Mesenchymal stem cell (in vitro differentiated cells and primary cell): ENCODE results near the gene SIRPB2.

Experiments used
- DNase-seq: peaks from one replicate; pipeline ENCODE4 v3.0.0-alpha.2; 2013
- H2AFZ ChIP-seq: one replicate; pipeline ENCODE4 v1.6.1; 2013; ENCODE audit warnings: low read depth, mild to moderate bottlenecking, control low read depth, inconsistent platforms, low read length, moderate library complexity
- H2AK5ac ChIP-seq: 2 replicates; pipeline ENCODE4 v1.6.1; 2013; ENCODE audit warnings: low read length, moderate library complexity, mild to moderate bottlenecking, inconsistent platforms; ENCODE audit not compliant: severe bottlenecking
- H2BK120ac ChIP-seq: one replicate; pipeline ENCODE4 v1.6.1; 2013; ENCODE audit warnings: low read depth, mild to moderate bottlenecking, inconsistent platforms, low read length, moderate library complexity
- H2BK12ac ChIP-seq, 2 experiments: one replicate each; pipeline ENCODE4 v1.6.1; 2013; ENCODE audit warnings: inconsistent platforms in 2 of 2, low read length in 2 of 2, mild to moderate bottlenecking in 2 of 2, moderate library complexity in 2 of 2, control low read depth in 1 of 2
- H2BK15ac ChIP-seq: one replicate; pipeline ENCODE4 v1.6.1; 2013; ENCODE audit warnings: mild to moderate bottlenecking, low read depth, inconsistent platforms; ENCODE audit not compliant: poor library complexity, severe bottlenecking
- H2BK5ac ChIP-seq: 2 replicates; pipeline ENCODE4 v1.6.1; 2013; ENCODE audit warnings: low read depth, mild to moderate bottlenecking, low read length, control low read depth, inconsistent platforms; ENCODE audit not compliant: poor library complexity, severe bottlenecking
- H3K14ac ChIP-seq, 2 experiments: one replicate each; pipeline ENCODE4 v1.6.1; 2013; ENCODE audit warnings: inconsistent platforms in 2 of 2, low read length in 2 of 2, control low read depth in 1 of 2, mild to moderate bottlenecking in 1 of 2, moderate library complexity in 1 of 2
- H3K18ac ChIP-seq, 2 experiments: one replicate each; pipeline ENCODE4 v1.6.1; 2013; ENCODE audit warnings: inconsistent platforms in 2 of 2, low read length in 2 of 2, control low read depth in 1 of 2, low read depth in 1 of 2, mild to moderate bottlenecking in 1 of 2
- H3K23ac ChIP-seq, 2 experiments: one replicate each; pipeline ENCODE4 v1.6.1; 2013; ENCODE audit warnings: inconsistent platforms in 2 of 2, low read length in 2 of 2, mild to moderate bottlenecking in 2 of 2, moderate library complexity in 2 of 2, control low read depth in 1 of 2
- H3K27ac ChIP-seq: 2 replicates; pipeline ENCODE4 v1.5.1; 2013; ENCODE audit warnings: mild to moderate bottlenecking, moderate library complexity, low read length, control low read depth, inconsistent platforms; ENCODE audit not compliant: poor library complexity, severe bottlenecking
- H3K27me3 ChIP-seq, 2 experiments: 2 replicates each; pipeline versions ENCODE4 v1.6.1 to v1.7.0; 2013; ENCODE audit warnings: low read length in 2 of 2, mild to moderate bottlenecking in 2 of 2, moderate library complexity in 2 of 2, control low read depth in 1 of 2, inconsistent platforms in 1 of 2; ENCODE audit not compliant: control insufficient read depth in 1 of 2, insufficient read depth in 1 of 2
- H3K36me3 ChIP-seq, 2 experiments: 2 replicates each; pipeline versions ENCODE4 v1.6.1 to v1.7.0; 2013; ENCODE audit warnings: low read length in 2 of 2, control low read depth in 1 of 2, inconsistent platforms in 1 of 2, low read depth in 1 of 2, mild to moderate bottlenecking in 1 of 2; ENCODE audit not compliant: insufficient read depth in 2 of 2, control insufficient read depth in 1 of 2
- H3K4ac ChIP-seq, 2 experiments: one replicate each; pipeline ENCODE4 v1.6.1; 2013; ENCODE audit warnings: inconsistent platforms in 2 of 2, low read length in 2 of 2, mild to moderate bottlenecking in 2 of 2, moderate library complexity in 2 of 2, control low read depth in 1 of 2, low read depth in 1 of 2
- H3K4me1 ChIP-seq: 2 replicates; pipeline ENCODE4 v1.6.1; 2013; ENCODE audit warnings: low read depth, low read length, control low read depth; ENCODE audit not compliant: control insufficient read depth, insufficient read depth
- H3K4me2 ChIP-seq: 2 replicates; pipeline ENCODE4 v1.6.1; 2013; ENCODE audit warnings: low read length, mild to moderate bottlenecking, inconsistent platforms; ENCODE audit not compliant: poor library complexity, severe bottlenecking
- H3K4me3 ChIP-seq, 2 experiments: 2 replicates each; pipeline versions ENCODE4 v1.5.1 to v1.7.0; 2013; ENCODE audit warnings: low read length in 2 of 2, mild to moderate bottlenecking in 2 of 2, control low read depth in 1 of 2, low read depth in 1 of 2; ENCODE audit not compliant: insufficient read depth in 1 of 2
- H3K79me1 ChIP-seq: replicated peaks from 2 replicates; pipeline ENCODE4 v1.6.1; 2013; ENCODE audit warnings: mild to moderate bottlenecking, control low read depth, low read length, inconsistent platforms; ENCODE audit not compliant: poor library complexity, severe bottlenecking
- H3K9ac ChIP-seq: 2 replicates; pipeline ENCODE4 v1.7.0; 2013; ENCODE audit warnings: mild to moderate bottlenecking, low read length, moderate library complexity
- H3K9me3 ChIP-seq: 2 replicates; pipeline ENCODE4 v1.7.0; 2013; ENCODE audit warnings: mild to moderate bottlenecking, low read length; ENCODE audit not compliant: control insufficient read depth
- H4K8ac ChIP-seq: one replicate; pipeline ENCODE4 v1.6.1; 2013; ENCODE audit warnings: inconsistent platforms, mild to moderate bottlenecking, low read length, moderate library complexity
- H4K91ac ChIP-seq: one replicate; pipeline ENCODE4 v1.6.1; 2013; ENCODE audit warnings: mild to moderate bottlenecking, low read length, inconsistent platforms
- WGBS: methylation state at CpG from one replicate; pipeline ENCODE4 v1.1.7; 2013; ENCODE audit warnings: mixed read lengths; 5-methylcytosine and 5-hydroxymethylcytosine counted together

Gene SIRPB2

GRCh38 chr20:1472556-1473245 is 18.5 kb downstream of the SIRPB2 start:
- H3K4me3 ChIP-seq = no peak overlapping the region
- H3K9ac ChIP-seq = no peak overlapping the region
- H3K14ac ChIP-seq = no peak overlapping the region
- no peak overlapping the region for H4K8ac ChIP-seq
- H3K4ac ChIP-seq = no peak overlapping the region
- no peak for DNase-seq
- H3K27ac ChIP-seq = no peak overlapping the region
- H3K23ac ChIP-seq = no peak overlapping the region
- no peak overlapping the region for H2BK15ac ChIP-seq
- no peak overlapping the region for H2AK5ac ChIP-seq
- whole genome bisulfite sequencing = 82% methylated on average over 9 of the region's 9 CpGs
- H3K36me3 ChIP-seq = no peaks in the 10 kb centered on the region
- no peaks in the 10 kb centered on the region for H3K9me3 ChIP-seq
- no peak overlapping the region for H3K18ac ChIP-seq
- no peak overlapping the region for H2BK12ac ChIP-seq
- H3K27me3 ChIP-seq = peaks cover 0 to 4% of the 10 kb centered on the region in 2 experiments
- H3K79me1 ChIP-seq = no peaks in the 10 kb centered on the region
- no peak overlapping the region for H3K4me2 ChIP-seq
- no peak overlapping the region for H2BK120ac ChIP-seq
- no peak overlapping the region for H2BK5ac ChIP-seq
- no peak overlapping the region for H2AFZ ChIP-seq
- H4K91ac ChIP-seq = no peak overlapping the region
- peaks cover 10% of the 10 kb centered on the region for H3K4me1 ChIP-seq

DNA sequence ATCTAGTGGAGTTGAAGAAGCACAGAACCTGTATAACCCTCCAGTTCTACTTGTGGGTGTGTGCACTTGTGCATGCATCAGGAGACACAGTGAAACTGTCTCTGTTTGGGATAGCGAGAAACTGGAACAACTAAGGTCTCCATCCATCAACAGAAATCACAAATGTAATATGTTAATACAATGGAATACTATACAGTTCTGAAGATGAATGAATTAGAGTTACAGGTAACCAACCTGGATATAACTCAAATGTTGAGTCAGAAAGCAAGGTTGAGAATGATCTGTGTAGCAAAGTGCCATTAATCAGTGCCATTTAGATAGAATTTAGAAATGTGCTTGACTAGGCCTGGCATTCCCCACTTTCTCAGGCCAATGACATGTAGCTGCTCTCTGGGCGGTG is 20.0 kb downstream of the SIRPB2 start:
- H3K9me3 ChIP-seq = no peaks in the 10 kb centered on the region
- H3K4me3 ChIP-seq = no peak overlapping the region
- no peak overlapping the region for H2BK15ac ChIP-seq
- no peaks in the 10 kb centered on the region for H3K27me3 ChIP-seq
- H2BK120ac ChIP-seq = no peak overlapping the region
- H3K36me3 ChIP-seq = no peaks in the 10 kb centered on the region
- no peak overlapping the region for H3K14ac ChIP-seq
- 93% methylated on average over 1 of the region's 2 CpGs for WGBS
- no peaks in the 10 kb centered on the region for H3K79me1 ChIP-seq
- H2AFZ ChIP-seq = no peak overlapping the region
- H3K4ac ChIP-seq = no peak overlapping the region
- H2AK5ac ChIP-seq = peak overlapping the region; percentile 24
- no peak overlapping the region for H4K91ac ChIP-seq
- no peak overlapping the region for H2BK5ac ChIP-seq
- peak overlapping the region; percentile 82 for H3K9ac ChIP-seq
- DNase-seq = no peak
- H3K27ac ChIP-seq = peak overlapping the region; percentile 83
- H3K4me2 ChIP-seq = no peak overlapping the region
- H4K8ac ChIP-seq = no peak overlapping the region
- H3K18ac ChIP-seq = no peak overlapping the region
- H2BK12ac ChIP-seq = no peak overlapping the region
- peaks cover 14% of the 10 kb centered on the region for H3K4me1 ChIP-seq
- no peak overlapping the region for H3K23ac ChIP-seq

GRCh38 chr20:1469925-1470571 is 21.2 kb downstream of the SIRPB2 start:
- Histone ChIP-seq H3K36me3 (peaks cover 0 to 4% of the 10 kb centered on the region in 2 experiments), H3K9me3 (no peaks in the 10 kb centered on the region), H2BK120ac (no peak overlapping the region), H3K23ac (no peak overlapping the region), H3K4ac (no peak overlapping the region), H2AFZ (no peak overlapping the region), H2AK5ac (no peak overlapping the region), H3K9ac (peak overlapping the region; percentile 82), H3K79me1 (no peaks in the 10 kb centered on the region), H3K4me2 (no peak overlapping the region), H3K4me3 (peak overlapping the region in 1 of 2 experiments; percentile 52), H3K18ac (no peak overlapping the region), H3K14ac (no peak overlapping the region), H4K8ac (no peak overlapping the region), H3K27ac (peak overlapping the region; percentile 98), H2BK12ac (no peak overlapping the region), H2BK15ac (no peak overlapping the region), H3K4me1 (peaks cover 17% of the 10 kb centered on the region), H4K91ac (no peak overlapping the region), H3K27me3 (no peaks in the 10 kb centered on the region), H2BK5ac (no peak overlapping the region)
- peak; percentile 99 for DNase-seq
- WGBS = 35% methylated on average over 10 of the region's 11 CpGs

DNA sequence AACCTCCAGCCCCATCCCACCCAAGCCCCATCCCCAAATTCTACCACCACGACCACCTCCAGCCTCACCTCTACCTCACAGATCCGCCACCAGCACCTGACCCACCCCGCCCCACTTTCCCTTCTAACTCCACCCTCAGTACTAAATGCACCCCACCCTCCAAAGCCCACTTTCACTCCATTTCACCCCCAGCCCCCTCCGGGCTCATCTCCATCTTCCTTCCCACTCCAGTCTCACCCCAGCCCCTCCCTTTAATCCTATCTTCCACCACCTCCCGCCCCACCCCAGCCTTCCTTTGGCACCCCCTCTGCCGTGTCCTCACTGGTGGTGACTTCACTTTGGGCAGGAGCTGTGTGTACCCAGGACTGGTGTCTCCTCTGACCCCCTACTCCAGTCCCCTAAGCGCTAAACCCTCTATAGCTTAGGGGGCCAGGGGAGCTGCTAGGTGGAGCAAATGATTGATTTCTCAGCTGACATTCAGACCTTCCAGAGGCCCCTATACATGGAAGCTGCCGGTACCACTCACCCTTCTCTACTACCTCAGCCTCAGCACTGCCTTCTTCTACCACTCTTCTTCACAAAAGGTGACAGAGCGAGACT is 21.8 kb downstream of the SIRPB2 start:
- Histone ChIP-seq H3K23ac (no peak overlapping the region), H2BK12ac (peak overlapping the region in 1 of 2 experiments; percentile 15), H2AFZ (no peak overlapping the region), H3K27ac (peak overlapping the region; percentile 98), H2BK5ac (peak overlapping the region; percentile 98), H3K14ac (no peak overlapping the region), H3K4me3 (peak overlapping the region in 1 of 2 experiments; percentile 45), H3K27me3 (no peaks in the 10 kb centered on the region), H3K9ac (peak overlapping the region; percentile 82), H2BK120ac (peak overlapping the region; percentile 42), H2AK5ac (peak overlapping the region; percentile 88), H4K91ac (peak overlapping the region; percentile 52), H4K8ac (peak overlapping the region; percentile 31), H3K36me3 (peaks cover 0 to 10% of the 10 kb centered on the region in 2 experiments), H2BK15ac (peak overlapping the region; percentile 95), H3K18ac (peak overlapping the region in 1 of 2 experiments; percentile 37), H3K4ac (no peak overlapping the region), H3K4me1 (peaks cover 18% of the 10 kb centered on the region), H3K9me3 (no peaks in the 10 kb centered on the region), H3K79me1 (no peaks in the 10 kb centered on the region), H3K4me2 (peak overlapping the region; percentile 55)
- no peak for DNase-seq
- WGBS = 77% methylated on average over 8 of the region's 9 CpGs
